ENCODE measurements around the gene IVD.

The IVD gene

GRCh38 chr15:40360015-40360414, 45.6 kb upstream of the IVD start:
- TF ChIP-seq ESRRG (CRISPR knock-in tag; IDR thresholded peaks at IDR 0.05) (no peak), RARB (CRISPR knock-in tag; IDR thresholded peaks at IDR 0.05) (no peak), CREB5 (CRISPR knock-in tag; IDR thresholded peaks at IDR 0.05; ENCODE audit: low read depth) (no peak), TCF4 (CRISPR knock-in tag; IDR thresholded peaks at IDR 0.05; ENCODE audit: borderline replicate concordance) (no peak), TSHZ2 (CRISPR knock-in tag; IDR thresholded peaks at IDR 0.05) (no peak), TOX (CRISPR knock-in tag; IDR thresholded peaks at IDR 0.05; ENCODE audit: borderline replicate concordance) (no peak), BACH2 (CRISPR knock-in tag; IDR thresholded peaks at IDR 0.05; ENCODE audit: borderline replicate concordance) (no peak), CSDC2 (CRISPR knock-in tag; IDR thresholded peaks at IDR 0.05) (no peak), ZNF8 (CRISPR knock-in tag; IDR thresholded peaks at IDR 0.05) (no peak), ISL1 (CRISPR knock-in tag; IDR thresholded peaks at IDR 0.05) (no peak), PATZ1 (CRISPR knock-in tag; IDR thresholded peaks at IDR 0.05; ENCODE audit: borderline replicate concordance) (no peak), POU6F1 (CRISPR knock-in tag; IDR thresholded peaks at IDR 0.05; ENCODE audit: borderline replicate concordance, low read depth) (no peak)
- no peak for ATAC-seq

- TF ChIP-seq ISL1 (CRISPR knock-in tag; IDR thresholded peaks at IDR 0.05) (no peak), ZFP3 (CRISPR knock-in tag; IDR thresholded peaks at IDR 0.05) (no peak), ZNF8 (CRISPR knock-in tag; IDR thresholded peaks at IDR 0.05) (no peak), PPARA (CRISPR knock-in tag; IDR thresholded peaks at IDR 0.05; ENCODE audit: borderline replicate concordance) (no peak), PATZ1 (CRISPR knock-in tag; IDR thresholded peaks at IDR 0.05; ENCODE audit: borderline replicate concordance) (no peak), ARNTL (CRISPR knock-in tag; IDR thresholded peaks at IDR 0.05; ENCODE audit: borderline replicate concordance, low read depth) (no peak), TOX (CRISPR knock-in tag; IDR thresholded peaks at IDR 0.05; ENCODE audit: borderline replicate concordance) (no peak), RARB (CRISPR knock-in tag; IDR thresholded peaks at IDR 0.05) (no peak)
- ATAC-seq, result no peak
Measured at GRCh38 chr15:40361640-40362039, 44.0 kb upstream of the IVD start.

- TF ChIP-seq ISL1 (CRISPR knock-in tag; IDR thresholded peaks at IDR 0.05) (no peak), PPARA (CRISPR knock-in tag; IDR thresholded peaks at IDR 0.05; ENCODE audit: borderline replicate concordance) (no peak), ZNF70 (CRISPR knock-in tag; IDR thresholded peaks at IDR 0.05) (no peak), CREB5 (CRISPR knock-in tag; IDR thresholded peaks at IDR 0.05; ENCODE audit: low read depth) (no peak), ARNTL (CRISPR knock-in tag; IDR thresholded peaks at IDR 0.05; ENCODE audit: borderline replicate concordance, low read depth) (no peak), ZNF8 (CRISPR knock-in tag; IDR thresholded peaks at IDR 0.05) (no peak), TCF4 (CRISPR knock-in tag; IDR thresholded peaks at IDR 0.05; ENCODE audit: borderline replicate concordance) (no peak), BACH2 (CRISPR knock-in tag; IDR thresholded peaks at IDR 0.05; ENCODE audit: borderline replicate concordance) (no peak), TOX (CRISPR knock-in tag; IDR thresholded peaks at IDR 0.05; ENCODE audit: borderline replicate concordance) (no peak)
- ATAC-seq, result no peak
Measured at GRCh38 chr15:40363611-40364010, 42.0 kb upstream of the IVD start.
